ENCODE data around the gene LRRC8B.
"Not testable (repeated sequence)": the region's sequence is repeated elsewhere in the genome, so short reads cannot be mapped to it uniquely, and the experiment has no call there.

Gene LRRC8B

DNA sequence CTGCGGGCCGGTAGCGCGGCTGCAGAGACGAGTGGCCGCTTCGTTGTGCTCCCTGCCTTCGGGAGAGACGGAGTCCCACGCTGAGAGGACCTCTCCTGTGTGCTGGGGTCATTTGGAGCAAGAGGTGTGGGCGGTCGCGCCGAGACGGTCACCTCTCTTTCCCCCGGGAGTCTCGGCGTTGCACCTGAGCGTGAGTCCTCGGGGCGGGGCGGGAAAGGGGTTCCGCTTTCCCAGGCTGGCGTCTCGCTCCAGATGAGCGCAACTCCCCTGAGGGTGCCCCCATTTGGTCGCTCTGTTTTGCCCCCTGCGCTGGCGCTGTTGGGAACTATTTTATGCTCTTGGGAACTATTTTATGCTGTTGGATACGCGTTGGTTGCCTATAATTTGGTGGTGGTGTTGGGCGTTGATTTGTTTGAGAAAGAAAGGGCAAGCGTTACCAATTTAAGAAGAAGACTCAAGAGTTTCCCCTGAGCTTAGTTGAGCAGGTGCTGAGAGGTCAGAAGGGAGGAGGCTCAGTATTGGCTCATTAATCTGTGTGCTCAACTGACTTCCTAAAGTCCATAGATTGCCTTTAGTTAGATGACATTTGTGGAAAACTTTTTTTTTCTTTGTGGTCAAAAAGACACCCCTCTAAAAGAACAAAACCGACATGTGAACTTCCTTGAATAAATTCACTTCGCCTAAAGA, 683 bp downstream of the LRRC8B start:
- peak; percentile 63 for DNase-seq

DNA sequence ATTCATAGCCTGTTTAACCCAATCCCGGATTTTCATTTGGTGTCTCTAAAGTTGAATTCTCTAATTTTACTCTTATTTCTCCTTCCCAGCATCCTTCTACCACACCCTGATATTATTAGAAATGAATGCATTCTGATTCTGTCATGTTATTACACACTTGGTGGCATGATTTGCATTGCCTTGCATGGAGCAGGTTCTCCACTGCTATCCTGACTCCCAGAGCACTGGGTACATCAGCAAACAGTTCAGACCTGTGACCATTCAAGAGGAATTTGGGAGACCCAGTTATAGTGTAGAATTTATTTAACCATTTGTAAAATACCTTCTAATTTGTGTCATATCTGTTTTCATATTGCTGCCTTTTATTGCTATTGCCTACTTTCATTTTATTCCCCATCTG, 2.6 kb downstream of the LRRC8B start:
- DNase-seq: no peak

DNA sequence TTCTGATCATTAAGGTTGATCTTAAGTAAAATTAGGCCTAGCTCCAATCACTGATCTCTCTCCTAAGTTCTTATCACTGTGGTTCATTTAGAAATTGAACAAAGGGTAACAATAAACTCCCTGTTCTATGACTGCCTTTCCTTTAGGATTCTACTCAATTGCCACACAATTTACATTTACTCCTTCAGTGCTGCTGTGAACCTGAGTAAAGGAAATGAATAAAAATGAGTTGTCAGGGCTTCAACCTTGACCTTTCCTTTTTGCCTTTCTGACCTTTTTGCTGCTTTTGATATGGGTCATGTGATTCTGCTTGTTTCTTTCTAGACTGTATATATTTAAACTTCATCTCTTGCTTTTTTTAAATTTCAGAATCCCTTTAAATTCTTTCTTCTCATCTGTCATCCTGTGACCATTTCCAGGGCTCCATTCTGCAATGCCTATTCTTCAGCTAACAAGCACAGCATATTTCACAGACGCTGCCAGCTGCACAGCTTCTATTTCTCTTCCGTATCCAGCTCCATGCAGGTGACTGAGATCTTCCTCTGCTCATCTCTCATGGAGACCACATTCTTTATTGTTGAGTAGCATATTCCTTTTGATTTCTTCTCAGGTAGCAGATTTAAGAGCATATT, 3.2 kb downstream of the LRRC8B start:
- DNase-seq: no peak

DNA sequence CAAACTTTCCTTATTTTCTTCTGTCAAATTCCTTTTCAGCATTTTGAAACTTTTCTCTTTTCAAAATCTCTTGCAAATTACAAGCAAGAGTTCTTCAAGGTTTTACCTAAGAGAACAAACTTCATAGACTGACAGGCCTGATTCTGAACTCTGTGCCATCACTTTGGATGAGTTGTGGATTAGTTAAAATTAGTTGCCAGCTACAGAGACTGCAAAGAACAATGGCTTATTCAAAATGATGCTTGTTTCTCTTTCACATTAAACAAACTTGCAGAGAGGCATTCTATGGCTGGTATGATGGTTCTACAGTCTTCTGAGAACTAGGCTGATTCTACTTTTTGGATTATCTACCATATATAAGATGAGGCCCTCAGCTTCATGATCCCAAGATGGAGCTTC, 3.8 kb downstream of the LRRC8B start:
- no peak for DNase-seq

DNA sequence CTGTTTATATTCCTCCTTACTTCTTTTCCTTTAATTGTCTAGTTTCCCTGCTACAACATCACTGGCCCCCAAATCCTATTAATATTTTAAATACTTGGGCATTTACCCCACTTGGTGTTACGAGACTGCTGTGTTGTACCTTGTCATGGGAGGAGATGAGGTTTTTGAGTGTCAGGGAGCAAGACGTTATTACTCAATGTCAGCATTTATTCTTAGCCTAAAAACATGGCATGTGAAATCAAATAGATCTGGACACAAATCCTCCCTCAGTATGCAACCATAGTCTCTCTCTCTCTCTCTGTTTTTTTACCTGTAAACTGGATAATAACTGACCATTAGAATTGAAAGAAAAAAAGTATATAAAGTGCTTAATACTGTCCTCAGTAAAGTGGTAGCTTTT, 4.6 kb downstream of the LRRC8B start:
- DNase-seq: no peak

DNA sequence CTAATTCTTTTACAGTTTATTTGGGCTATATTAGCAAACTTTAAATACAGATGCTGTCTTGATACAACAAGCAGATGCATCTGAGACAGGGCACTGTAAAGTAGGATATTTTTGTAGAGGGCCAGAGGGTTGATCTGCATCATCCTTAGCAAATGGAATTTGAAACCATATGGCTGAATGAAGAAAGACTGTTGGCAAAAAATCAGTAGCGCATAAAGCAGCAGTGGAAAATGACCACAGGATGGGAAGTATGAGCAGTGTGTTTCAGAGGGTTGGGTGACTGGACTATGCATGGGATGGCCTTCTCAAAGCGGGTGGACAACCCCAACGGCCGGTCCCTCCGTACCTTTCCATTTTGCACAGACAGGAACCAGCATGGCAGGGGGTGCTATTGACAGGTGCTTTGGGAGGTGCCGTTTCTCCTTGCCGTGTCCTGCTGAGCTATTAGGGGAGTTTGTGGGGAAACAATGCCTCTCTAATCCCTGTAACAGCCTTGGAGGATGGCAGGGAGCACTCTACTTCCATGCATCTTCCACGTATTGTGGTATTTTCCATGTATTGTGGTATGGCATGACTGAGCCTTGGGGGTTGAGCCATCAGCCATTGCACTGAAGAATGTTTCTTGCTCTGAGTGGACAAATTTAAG, 5.9 kb downstream of the LRRC8B start:
- no peak for DNase-seq

DNA sequence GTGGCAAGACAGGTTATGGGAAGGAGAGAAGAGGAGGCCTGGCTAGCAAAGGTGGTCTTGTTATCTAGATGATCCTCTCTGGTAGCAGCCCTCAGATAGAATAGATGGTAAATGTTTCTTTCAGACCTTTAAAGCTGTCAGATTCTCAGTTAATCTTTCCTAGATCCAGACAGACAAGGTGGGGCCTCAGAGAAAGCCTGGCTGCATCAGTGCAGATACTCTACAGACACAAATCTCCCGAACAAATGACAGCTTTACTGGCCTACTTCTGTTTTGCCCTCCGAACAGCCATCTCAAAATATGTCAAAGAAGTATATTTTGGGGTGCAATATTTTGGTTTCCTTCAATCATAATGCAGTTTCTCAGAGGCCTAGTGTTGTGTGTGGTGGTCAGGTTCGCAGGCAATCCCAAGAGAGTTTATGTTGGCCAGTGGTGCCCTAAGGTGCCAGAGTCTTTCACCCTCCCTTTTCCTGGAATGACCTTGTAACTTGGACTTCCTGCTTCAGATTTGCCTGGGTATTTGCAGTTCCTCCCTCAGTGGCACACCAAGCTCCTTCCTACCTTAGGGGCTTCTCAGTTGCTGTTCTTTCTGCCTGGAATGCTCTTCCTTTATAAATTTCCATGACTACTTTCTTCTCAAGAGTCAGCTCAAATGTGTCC, 7.0 kb downstream of the LRRC8B start:
- DNase-seq: no peak

DNA sequence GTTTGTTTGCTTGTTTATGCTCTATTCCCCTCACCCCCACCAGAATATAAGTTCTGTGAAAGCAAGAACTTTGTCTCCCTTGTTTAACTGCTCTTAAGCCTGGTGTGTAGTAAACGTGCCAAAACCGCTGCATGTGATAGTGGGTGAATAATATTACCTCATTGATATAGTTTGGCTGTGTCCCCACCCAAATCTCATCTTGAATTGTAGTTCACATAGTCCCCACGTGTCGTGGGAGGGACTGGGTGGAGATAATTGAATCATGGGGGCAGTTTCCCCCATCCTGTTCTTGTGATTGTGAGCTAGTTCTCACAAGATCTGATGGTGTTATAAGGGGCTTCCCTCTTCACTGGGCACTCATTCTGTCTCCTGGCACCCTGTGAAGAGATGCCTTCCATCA, 7.6 kb downstream of the LRRC8B start:
- DNase-seq: no peak

DNA sequence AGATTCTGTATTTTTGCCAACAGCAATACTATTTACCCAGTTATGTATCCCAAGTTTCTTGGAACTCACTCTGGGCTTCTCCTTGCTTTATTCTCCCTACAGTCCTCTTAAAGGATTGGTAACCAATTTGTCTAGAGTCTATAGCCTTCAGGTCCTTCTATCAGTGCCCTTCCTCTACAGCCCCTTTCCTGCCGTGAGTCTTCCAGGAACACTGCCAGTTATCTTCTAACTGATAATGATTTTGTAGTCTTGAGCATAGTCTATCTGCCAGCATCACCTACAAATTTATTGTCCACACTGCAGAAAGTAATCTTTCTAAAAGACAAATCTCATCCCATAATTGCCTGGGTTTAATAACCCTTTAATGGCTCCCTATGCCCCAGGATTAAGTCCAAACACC, 8.2 kb downstream of the LRRC8B start:
- no peak for DNase-seq

DNA sequence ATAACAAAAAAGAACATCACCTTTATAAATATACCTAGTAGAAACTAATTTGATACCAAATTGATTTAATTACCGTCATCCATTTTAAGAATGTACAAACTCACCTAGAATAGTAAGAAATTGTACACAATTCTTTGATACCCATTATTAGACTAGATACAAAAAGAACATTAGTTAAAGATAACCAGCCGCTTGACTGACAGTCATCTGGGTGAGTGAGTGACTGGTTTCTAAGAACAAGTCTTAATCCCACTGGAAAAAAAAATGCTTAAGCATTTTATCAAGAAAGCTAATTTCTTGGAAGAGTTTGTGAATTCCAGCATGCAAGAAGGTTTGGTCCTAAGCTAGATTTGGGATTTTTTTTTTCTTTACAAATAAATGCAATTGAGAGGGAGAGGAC, 10.9 kb downstream of the LRRC8B start:
- no peak for DNase-seq

DNA sequence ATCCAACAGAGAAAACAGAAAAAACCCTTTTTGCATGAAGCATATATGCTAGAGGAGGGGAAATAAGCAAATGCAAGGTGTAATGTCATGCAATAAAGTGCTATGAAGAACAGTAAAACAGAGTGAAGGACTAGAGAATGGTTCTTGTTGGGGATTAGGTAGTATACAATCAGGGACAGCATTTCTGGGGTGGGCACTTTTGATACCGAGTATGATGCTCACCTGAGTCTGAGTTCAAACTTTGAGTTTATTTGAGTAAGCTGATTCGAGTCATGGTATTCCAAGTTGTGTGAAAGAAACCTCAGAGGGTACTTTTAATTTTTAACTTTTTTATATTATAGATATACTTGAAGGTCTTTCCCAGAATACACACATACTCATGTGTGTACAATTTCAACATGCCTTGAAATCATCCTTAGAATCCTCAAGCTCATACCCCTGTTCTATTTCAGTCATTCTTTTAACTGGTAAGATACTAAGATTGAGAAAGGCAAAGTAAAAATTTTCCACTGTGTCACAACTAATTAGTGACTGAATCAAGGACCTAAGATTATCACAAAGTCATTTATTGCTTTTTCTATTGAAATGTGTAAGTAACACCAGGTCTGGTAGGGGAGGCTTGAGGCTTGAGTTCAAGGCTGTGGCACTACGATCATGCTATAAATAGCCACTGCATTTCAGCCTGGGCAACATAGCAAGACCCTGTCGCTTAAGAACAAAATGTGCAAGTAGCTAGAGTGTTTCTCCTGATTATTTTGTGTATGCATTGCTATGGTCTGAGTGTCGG, 12.1 kb downstream of the LRRC8B start:
- peak; percentile 47 for DNase-seq

DNA sequence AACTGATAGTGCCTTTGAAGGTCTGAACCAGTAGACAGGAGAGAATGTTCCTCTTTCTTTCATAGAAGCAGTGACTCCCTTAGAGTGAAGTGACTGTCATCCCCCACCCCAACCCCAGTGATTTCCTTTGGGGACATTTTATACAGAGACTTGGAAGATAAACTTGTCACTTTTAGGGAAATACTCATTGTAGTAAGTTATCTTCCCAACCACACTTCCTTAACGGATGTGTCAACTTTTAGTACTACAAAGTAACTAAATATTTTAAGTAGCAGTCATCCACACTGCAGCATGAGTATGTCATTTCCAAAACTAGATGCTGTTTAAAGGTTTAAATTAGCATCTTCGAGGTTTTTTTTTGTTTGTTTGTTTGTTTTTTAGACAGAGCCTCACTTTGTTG, 13.7 kb downstream of the LRRC8B start:
- no peak for DNase-seq

DNA sequence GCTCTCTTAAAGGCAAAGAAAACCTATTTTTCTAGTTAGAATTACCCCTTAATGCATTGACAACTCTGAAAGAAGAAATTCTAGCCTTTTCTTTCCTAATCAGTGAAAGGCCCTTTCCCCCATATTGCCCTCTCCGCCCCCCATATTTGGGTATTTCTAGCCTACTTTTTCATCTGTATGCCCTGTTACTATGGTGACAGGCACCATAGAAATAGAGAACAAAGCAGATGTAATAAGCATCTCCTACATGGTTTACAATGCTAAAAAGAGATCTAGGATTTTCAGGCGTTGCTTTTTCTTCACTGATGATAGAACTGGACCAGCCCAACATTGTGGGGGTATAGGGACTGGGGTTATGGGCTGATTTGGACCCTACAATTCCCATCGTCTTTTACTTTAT, 14.5 kb downstream of the LRRC8B start:
- DNase-seq: no peak

DNA sequence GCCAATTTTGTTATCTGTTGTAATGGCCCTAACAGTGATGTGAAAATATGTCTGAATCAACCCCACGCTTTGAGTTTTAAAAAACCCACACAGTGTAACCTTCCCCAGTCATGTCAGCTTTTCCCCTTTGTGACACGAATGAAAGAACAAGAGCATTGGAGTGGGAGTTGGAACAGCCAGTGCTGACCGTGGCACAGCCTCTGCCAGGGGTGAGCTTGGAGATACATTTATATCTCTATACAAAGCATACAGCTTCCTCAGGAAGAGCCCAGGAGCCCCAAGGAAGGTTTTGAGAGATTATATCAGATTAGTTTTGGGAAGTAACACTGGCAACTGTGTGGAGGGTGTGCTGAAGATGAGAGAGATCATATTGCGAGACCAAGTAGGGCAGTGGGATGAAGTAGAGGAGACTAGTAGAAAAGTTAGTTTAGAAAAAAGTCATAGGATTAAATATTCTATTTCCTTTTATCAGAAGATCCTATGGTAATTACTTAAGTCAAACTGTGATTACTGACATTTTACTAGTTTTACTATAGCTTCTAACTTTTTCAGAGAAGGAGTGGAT, 15.9 kb downstream of the LRRC8B start:
- peak; percentile 57 for DNase-seq

DNA sequence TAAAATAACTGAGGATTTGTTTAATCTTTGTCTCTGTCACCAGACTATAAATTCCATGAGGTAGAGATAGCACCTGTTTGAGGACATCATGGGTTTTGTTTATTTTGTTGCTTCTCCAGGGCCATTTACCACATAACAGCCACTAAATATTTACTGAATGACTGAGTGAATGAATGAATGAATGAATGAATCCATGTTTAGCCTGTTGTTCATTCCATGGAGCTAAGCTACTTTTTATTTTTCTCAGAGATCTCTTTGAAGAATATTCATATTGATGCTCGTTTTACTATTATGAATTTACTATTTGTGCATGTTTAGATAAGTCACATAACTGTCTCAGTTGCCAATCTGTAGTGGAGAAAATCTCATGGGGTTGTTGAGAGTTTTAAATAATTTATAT, 17.7 kb downstream of the LRRC8B start:
- no peak for DNase-seq

DNA sequence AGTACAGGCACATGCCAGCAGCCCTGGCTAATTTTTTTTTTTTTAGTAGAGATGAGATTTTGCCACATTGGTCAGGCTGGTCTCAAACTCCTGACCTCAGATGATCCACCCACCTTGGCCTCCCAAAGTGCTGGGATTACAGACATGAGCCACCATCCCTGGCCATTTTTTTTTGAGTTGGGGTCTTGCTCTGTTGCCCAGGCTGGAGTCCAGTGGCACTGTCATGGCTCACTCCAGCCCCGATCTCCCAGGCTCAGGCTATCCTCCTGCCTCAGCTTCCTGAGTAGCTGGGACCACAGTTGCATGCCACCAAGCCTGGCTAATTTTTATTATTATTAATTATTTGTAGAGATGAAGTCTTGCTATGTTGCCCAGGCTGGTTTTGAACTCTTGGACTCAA, 19.0 kb downstream of the LRRC8B start:
- not testable (repeated sequence) for DNase-seq

DNA sequence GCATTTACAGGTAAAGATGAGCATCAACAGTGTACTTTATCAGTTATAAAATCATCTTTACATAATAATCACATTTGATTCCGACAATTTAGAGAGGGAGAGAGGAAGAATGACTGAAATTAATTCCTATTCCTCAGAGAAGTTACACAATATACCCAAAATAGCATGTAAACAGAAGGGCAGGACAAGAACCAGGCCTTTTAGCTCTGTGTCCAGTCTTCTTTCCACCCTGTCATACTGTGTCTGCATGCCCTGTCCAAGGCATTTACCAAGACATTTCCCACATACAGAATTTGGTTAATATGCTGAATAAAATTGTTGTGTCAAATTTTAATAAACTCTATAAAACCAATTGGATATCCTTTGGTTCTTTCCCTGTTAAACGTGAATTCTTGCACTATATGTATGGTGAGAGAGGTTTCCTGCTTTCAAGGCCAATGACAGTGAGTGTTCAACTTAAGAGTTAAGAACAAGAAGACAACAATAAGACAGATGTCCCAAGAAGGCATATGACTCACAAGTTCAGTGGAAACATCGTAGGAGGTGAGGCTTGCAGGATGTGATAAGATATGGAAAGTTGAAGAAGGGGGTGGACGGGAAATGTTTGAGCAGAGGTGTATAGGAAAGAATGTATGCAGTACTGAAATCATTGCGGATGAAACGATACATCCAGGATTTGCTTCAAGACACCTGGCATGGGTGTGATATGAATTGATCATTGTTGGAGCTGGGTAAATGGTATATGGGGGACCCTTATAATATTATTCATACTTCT, 20.8 kb downstream of the LRRC8B start:
- DNase-seq: peak; percentile 47

DNA sequence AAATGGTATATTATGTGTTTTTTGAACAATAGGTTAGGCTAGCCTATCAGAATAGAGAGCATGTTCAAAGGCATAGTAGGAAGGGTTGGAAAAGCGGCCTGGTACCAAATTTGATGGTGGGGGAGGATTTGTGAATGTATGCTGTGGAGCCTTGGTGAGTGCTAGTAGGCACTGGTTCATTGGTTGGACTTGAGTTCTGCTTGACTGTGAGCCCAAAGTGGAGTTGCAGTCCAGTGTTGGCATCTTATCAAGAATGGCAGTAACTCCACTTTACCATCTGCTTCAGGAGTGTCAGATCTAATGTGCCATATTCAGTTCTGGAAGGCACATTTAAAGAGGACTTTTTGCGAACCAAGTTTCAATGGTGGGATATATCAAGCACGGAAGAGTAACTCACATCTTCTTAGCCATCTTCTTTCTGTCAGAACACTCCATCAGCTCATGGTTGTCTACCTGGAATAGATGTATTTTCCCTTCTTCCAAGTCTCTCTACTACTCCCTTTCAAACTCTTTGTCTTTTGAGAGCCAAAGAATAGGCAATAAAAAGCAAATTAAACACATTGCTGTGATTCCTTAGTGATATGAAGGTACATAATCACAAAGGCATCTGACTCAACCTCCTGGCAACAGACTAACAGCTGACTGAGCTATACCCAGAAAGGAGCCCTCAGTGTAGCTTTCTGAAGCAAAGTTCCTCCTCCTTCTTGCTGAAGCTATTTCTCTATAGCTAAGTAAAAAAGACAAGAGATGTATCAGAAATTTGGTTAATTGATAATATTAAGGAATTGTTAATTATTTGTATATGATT, 21.7 kb downstream of the LRRC8B start:
- DNase-seq: no peak

DNA sequence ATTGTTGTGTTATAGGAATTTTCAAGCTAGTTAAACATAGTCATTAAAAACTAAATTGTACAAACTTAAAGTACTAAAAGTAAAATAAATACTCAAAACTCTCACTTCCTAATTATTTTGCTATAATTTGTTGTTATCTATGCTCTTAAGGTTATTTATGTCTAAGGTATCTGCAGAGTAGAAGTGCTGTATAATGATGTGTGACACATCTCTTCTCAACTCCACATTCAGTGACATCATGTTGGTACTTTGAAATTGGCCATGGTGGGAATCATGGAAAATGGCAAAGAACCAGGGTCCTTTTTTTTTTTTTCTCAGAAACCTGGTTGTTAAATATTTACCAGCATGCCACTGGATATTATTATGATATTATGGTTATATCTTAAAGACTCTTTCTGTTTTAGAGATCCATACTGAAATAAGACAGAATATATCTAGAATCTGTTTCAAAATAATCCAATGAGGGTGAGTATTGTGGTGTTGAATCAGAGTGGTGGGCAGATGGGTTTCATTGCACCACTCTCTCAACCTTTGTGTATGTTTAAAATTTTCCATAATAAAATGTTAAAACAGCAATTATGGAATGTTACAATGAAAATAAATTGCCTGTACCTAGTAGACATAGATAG, 22.4 kb downstream of the LRRC8B start:
- DNase-seq: no peak

DNA sequence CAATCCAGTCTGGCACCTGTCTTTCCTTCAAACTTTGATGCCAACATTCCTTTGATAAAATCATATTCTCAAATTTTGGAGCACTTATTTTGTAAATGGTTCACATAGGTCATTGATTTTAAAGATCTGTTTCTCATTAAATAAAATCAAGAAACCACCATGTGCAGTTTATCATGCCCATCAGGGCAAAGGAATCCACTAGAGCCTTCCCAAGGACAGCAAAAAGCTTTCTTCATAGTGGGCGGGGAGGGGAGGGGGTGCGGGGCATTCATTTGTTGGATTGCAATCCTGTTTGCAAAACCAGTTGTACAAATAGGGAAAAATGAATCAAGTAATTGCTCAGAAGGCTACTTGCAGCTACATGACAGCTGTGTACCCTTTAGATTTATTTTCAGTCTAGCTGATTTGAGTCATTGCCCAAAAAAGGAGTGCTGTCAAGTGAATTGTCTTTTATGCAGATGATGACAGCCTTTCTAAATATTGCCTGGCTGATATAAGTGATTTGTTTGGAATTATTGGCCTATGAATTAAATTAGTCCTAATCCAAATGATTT, 23.0 kb downstream of the LRRC8B start:
- DNase-seq: no peak

Measured in stimulated activated CD8-positive, alpha-beta memory T cell treated with anti-CD3 and anti-CD28 coated beads, Interleukin-4, amount 100 ng/mL, for 48 hours (primary cell).